ENCODE data around the gene COX8A. TPM values are rescaled to one million over a fixed set of nuclear protein-coding genes. Genes with fewer than 3 reads are reported as not detected.

The COX8A gene
- total and polyA plus RNA-seq, 2 of the 8 experiments (the other 6 are each of a cell fraction or from before 2014, with no cell fraction given), result 365 to 1,720 TPM

- no peak overlapping the region; the same call in 1 of the 2 replicates for H3K18ac ChIP-seq (ENCODE audit: extremely low read depth, low read length)
- H3K4ac ChIP-seq (replicated peaks; ENCODE audit: insufficient read length, low read depth, low read length), result no peak overlapping the region
- H3K4me3 ChIP-seq (ENCODE audit: extremely low read depth in 1 of 4, insufficient read depth in 2 of 4, low read depth in 3 of 4, low read length in 4 of 4), result no peak overlapping the region
- no peak overlapping the region for H2AFZ ChIP-seq (ENCODE audit: low read length)
- peak overlapping the region; percentile 40; the same call in 1 of the 2 replicates for H2BK15ac ChIP-seq (ENCODE audit: low read length)
- no peak overlapping the region for H3K23ac ChIP-seq (ENCODE audit: insufficient read length)
- no peak overlapping the region for H2BK120ac ChIP-seq (replicated peaks; ENCODE audit: low read depth, low read length)
- peaks cover 0 to 8% (median 0%) of the 10 kb centered on the region in 4 experiments; a peak in 3 of 8 replicates for H3K36me3 ChIP-seq (ENCODE audit: control insufficient read depth in 2 of 4, insufficient read depth in 4 of 4, low read length in 3 of 4)
- H3K23me2 ChIP-seq (ENCODE audit: low read depth, low read length), result no peaks in the 10 kb centered on the region; the same call in 1 of the 2 replicates
- H3K4me1 ChIP-seq (replicated peaks in 1 of 4; ENCODE audit: control insufficient read depth in 3 of 4, insufficient read depth in 4 of 4, low read length in 3 of 4), result peaks cover 7 to 24% (median 18%) of the 10 kb centered on the region in 4 experiments
- H4K8ac ChIP-seq (ENCODE audit: extremely low read depth, insufficient read depth, low read length), result no peak overlapping the region
- ChIA-PET CTCF (ENCODE audit: partially characterized antibody) (interaction anchor here (0.9 to 2.4 kb wide), 14 partner anchors 9 to 170 kb away, joined by 3 to 7 read pairs (median 4); no protein-coding TSS in a partner anchor), POLR2A (ENCODE audit: partially characterized antibody) (interaction anchor here (0.6 to 3.0 kb wide), 9 partner anchors 8 to 271 kb away, joined by 3 to 16 read pairs (median 6); no protein-coding TSS in a partner anchor)
- no peak overlapping the region for H4K91ac ChIP-seq (replicated peaks; ENCODE audit: insufficient read length, low read length)
- no peaks in the 10 kb centered on the region for H3K27me3 ChIP-seq (replicated peaks in 1 of 4; ENCODE audit: control insufficient read depth in 3 of 4, extremely low read depth in 1 of 4, insufficient read depth in 3 of 4, low read length in 3 of 4)
- WGBS, 2 experiments (ENCODE audit: extremely low coverage in 1 of 2, insufficient coverage in 1 of 2, insufficient read length in 1 of 2, insufficient replicate concordance in 2 of 2, low coverage in 1 of 2, low lambda C conversion rate in 2 of 2, missing lambda C conversion rate in 1 of 2), result 89% methylated on average over 5 of the region's 5 CpGs; no CpG with 5 or more reads in 1 of the 2 experiments
- no peak overlapping the region for H4K5ac ChIP-seq (ENCODE audit: insufficient read length, low read depth, low read length)
- peak overlapping the region; percentile 3 to 49; a peak in 2 of 4 replicates for H3K4me2 ChIP-seq (ENCODE audit: insufficient read depth in 1 of 2, low read depth in 2 of 2, low read length in 2 of 2)
- H2BK12ac ChIP-seq (ENCODE audit: low read depth, low read length), result peak overlapping the region; percentile 82; the same call in 1 of the 2 replicates
- H2AK5ac ChIP-seq (ENCODE audit: low read depth, low read length), result peak overlapping the region; percentile 28; the same call in 1 of the 2 replicates
- no peak overlapping the region for H3K56ac ChIP-seq (replicated peaks; ENCODE audit: insufficient read length, low read depth, low read length)
- H3K79me1 ChIP-seq (ENCODE audit: low read depth, low read length), result peaks cover 23% of the 10 kb centered on the region
- H3K79me2 ChIP-seq (ENCODE audit: control insufficient read depth in 1 of 2, insufficient read depth in 2 of 2, low read length in 2 of 2), result peaks cover 0 to 56% of the 10 kb centered on the region in 2 experiments; a peak in 3 of 4 replicates
- no peaks in the 10 kb centered on the region for H3K9me3 ChIP-seq (ENCODE audit: insufficient read depth in 2 of 2, low read depth in 1 of 2, low read length in 1 of 2)
- FAIRE-seq (no peak), DNase-seq (ENCODE audit: low read depth in 1 of 2, low spot score in 2 of 2) (no peak)
- H3K14ac ChIP-seq (ENCODE audit: insufficient read length), result no peak overlapping the region
- peak overlapping the region; percentile 72 for H2BK5ac ChIP-seq (ENCODE audit: low read depth, low read length)
- H3K27ac ChIP-seq (ENCODE audit: low read depth, low read length), result no peak overlapping the region
- H4K20me1 ChIP-seq (replicated peaks in 1 of 2; ENCODE audit: control insufficient read depth in 1 of 2, insufficient read depth in 2 of 2, low read length in 2 of 2), result peaks cover 1 to 6% of the 10 kb centered on the region in 2 experiments
- TF ChIP-seq CTCF (IDR thresholded peaks at IDR 0.05; ENCODE audit: control extremely low read depth in 1 of 3, insufficient read depth in 1 of 3, low read depth in 1 of 3, low read length in 3 of 3) (peak in 2 of 3 experiments; percentile 18 to 21; a peak in 2 of 4 replicates), NANOG (IDR thresholded peaks at IDR 0.05; ENCODE audit: insufficient read depth, low read depth, low read length, poor library complexity, severe bottlenecking) (no peak)
- peak overlapping the region; percentile 68; the same call in 1 of the 2 replicates for H2BK20ac ChIP-seq (ENCODE audit: low read length)
- no peak overlapping the region for H3K9ac ChIP-seq (replicated peaks in 1 of 4; ENCODE audit: extremely low read depth in 1 of 4, low read depth in 3 of 4, low read length in 3 of 4)
These were observed 5.0 kb downstream of the COX8A start for GRCh38 chr11:63979426-63979825.
